ENCODE data around the gene PGAM2. TPM values are rescaled to one million over a fixed set of nuclear protein-coding genes. Genes with fewer than 3 reads are reported as not detected.

Gene PGAM2
- total RNA-seq, 2 experiments from 2014 or later, result 0.69 to 0.80 TPM

DNA sequence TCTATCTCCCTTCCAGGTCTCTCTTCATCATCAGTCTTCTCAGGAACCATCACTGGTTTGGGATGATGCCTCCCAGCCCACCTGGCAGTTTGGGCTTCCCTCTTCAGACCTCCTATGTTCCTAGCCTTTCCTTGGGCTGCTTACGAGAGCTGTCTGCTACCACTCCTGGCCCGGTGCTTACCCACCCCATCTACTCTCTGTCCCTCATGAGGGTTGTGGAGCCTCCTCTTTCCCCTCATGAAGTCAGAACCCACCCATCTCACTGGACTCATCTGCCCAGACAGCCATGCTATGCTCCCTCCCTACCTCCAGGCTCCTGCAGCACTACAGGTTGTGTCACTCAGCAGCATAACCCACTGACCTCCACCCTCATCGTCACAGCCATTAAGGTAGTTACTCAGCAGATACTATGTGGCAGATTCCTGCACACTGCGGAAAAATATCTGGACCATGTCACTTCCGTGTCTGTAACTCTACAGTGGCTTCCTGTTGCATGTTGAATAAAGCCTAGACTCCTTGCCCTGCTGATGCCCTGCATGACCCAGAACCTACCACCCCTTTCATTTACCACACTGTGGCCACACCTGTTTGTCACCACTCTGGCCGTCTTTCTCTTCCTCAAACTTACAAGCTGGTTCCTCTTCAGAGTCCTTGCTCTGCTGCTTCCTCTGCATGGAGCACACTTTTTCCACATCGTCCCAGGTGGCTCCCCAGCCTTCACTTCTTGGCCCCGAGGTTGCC, 18.9 kb downstream of the PGAM2 start:
- peak; percentile 87 for DNase-seq (ENCODE audit: low spot score)
- BruUV-seq (replicated peaks), result no TSS peak
- peaks cover 38% of the 10 kb centered on the region for H3K36me3 ChIP-seq (ENCODE audit: insufficient read depth, low read length)
- peak overlapping the region; percentile 80 for H3K27ac ChIP-seq (ENCODE audit: low read depth, low read length, poor library complexity, severe bottlenecking)
- CTCF ChIA-PET (ENCODE audit: unreplicated experiment), result interaction anchor here (0.6 kb wide), 3 partner anchors 20 to 754 kb away, joined by 3 read pairs; no protein-coding TSS in a partner anchor
- TF ChIP-seq EZH2phosphoT487 (IDR thresholded peaks at IDR 0.05; ENCODE audit: borderline replicate concordance, low read depth, low read length) (no peak), CTCF (conservative IDR thresholded peaks at IDR 0.05; ENCODE audit: low read length) (no peak)
- peaks cover 39% of the 10 kb centered on the region for H3K79me2 ChIP-seq (ENCODE audit: insufficient read depth, low read depth, low read length)
- H3K4me2 ChIP-seq (ENCODE audit: low read length), result peak overlapping the region; percentile 96
- H3K9me2 ChIP-seq (ENCODE audit: insufficient read depth, low read length), result no peaks in the 10 kb centered on the region
- H3K9me3 ChIP-seq (ENCODE audit: low read length), result no peaks in the 10 kb centered on the region
- POLR2A ChIA-PET, result interaction anchor here (1.1 to 1.6 kb wide), 2 partner anchors 21 to 39 kb away, joined by 3 to 5 read pairs; no protein-coding TSS in a partner anchor
- H2AFZ ChIP-seq (ENCODE audit: low read length), result no peak overlapping the region
- peak overlapping the region; percentile 92 for H3K4me3 ChIP-seq (ENCODE audit: low read depth, low read length, poor library complexity, severe bottlenecking)
- intact Hi-C loops (cut with micrococcal nuclease; ENCODE audit: unreplicated experiment), result loop anchor here (1.0 kb wide), 1 partner anchor 10 kb away; no protein-coding TSS in a partner anchor
- H3K4me1 ChIP-seq (ENCODE audit: insufficient read depth, low read length, poor library complexity, severe bottlenecking), result peaks cover 35% of the 10 kb centered on the region
- H4K20me1 ChIP-seq (ENCODE audit: insufficient read depth, low read length), result peaks cover 13% of the 10 kb centered on the region

- peak overlapping the region; percentile 80 for H3K27ac ChIP-seq (ENCODE audit: low read depth, low read length, poor library complexity, severe bottlenecking)
- ChIA-PET CTCF (ENCODE audit: unreplicated experiment) (interaction anchor here (0.6 to 0.8 kb wide), 3 partner anchors 21 to 82 kb away, joined by 3 read pairs; no protein-coding TSS in a partner anchor), POLR2A (interaction anchor here (0.7 to 1.1 kb wide), 4 partner anchors 22 to 86 kb away, joined by 3 read pairs; no protein-coding TSS in a partner anchor)
- H2AFZ ChIP-seq (ENCODE audit: low read length), result peak overlapping the region; percentile 70; the same call in 1 of the 2 replicates
- no peaks in the 10 kb centered on the region for H3K9me3 ChIP-seq (ENCODE audit: low read length)
- peaks cover 27% of the 10 kb centered on the region for H3K36me3 ChIP-seq (ENCODE audit: insufficient read depth, low read length)
- TF ChIP-seq CTCF (conservative IDR thresholded peaks at IDR 0.05; ENCODE audit: low read length) (no peak), EZH2phosphoT487 (IDR thresholded peaks at IDR 0.05; ENCODE audit: borderline replicate concordance, low read depth, low read length) (no peak)
- no peak for DNase-seq (ENCODE audit: low spot score)
- H3K4me2 ChIP-seq (ENCODE audit: low read length), result peak overlapping the region; percentile 96
- H3K4me3 ChIP-seq (ENCODE audit: low read depth, low read length, poor library complexity, severe bottlenecking), result peak overlapping the region; percentile 92
- BruUV-seq (replicated peaks), result TSS peak; percentile 54
- H3K79me2 ChIP-seq (ENCODE audit: insufficient read depth, low read depth, low read length), result peaks cover 39% of the 10 kb centered on the region
- no peaks in the 10 kb centered on the region for H3K9me2 ChIP-seq (ENCODE audit: insufficient read depth, low read length)
- peaks cover 39% of the 10 kb centered on the region for H3K4me1 ChIP-seq (ENCODE audit: insufficient read depth, low read length, poor library complexity, severe bottlenecking)
- H4K20me1 ChIP-seq (ENCODE audit: insufficient read depth, low read length), result peaks cover 13% of the 10 kb centered on the region
- intact Hi-C loops (cut with micrococcal nuclease; ENCODE audit: unreplicated experiment), result loop anchor here (1.0 kb wide), 2 partner anchors 9 to 151 kb away; no protein-coding TSS in a partner anchor
These were observed 19.9 kb downstream of the PGAM2 start for GRCh38 chr7:44045226-44046014.
